HG03571 (cell line): ENCODE results near the gene CFAP69.

Source experiments
- ATAC-seq: cut with Tn5 transposase; IDR thresholded peaks from one replicate; pipeline ENCODE4 v1.9.1; 2021; ENCODE audit not compliant: unreplicated experiment

Gene CFAP69

GRCh38 chr7:90269163-90269562, 24.2 kb downstream of the CFAP69 start:
- ATAC-seq = no peak

- no peak for ATAC-seq
These were observed 25.6 kb downstream of the CFAP69 start for GRCh38 chr7:90270431-90271178.

- ATAC-seq = no peak
These were observed 26.8 kb downstream of the CFAP69 start for GRCh38 chr7:90271753-90272152.

GRCh38 chr7:90272242-90272641, 27.3 kb downstream of the CFAP69 start:
- ATAC-seq = no peak

DNA sequence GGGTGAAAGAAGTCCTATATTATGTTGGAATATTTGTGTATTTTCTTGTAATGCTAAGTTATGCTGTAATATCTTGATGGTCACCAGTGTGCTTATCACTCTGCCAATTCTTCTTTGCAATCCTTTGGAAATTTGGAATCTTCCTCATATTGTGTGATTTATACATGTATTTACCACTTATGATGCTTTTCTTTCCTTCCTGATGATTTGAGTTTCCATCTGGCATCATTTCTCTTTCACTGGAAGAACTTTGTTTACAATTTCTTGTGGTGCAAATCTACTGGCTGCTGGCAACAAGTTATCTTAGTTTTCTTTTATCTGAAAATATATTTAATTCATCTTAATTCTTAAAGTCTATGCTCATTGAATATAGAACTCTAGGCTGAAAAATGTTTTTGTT, 29.2 kb downstream of the CFAP69 start:
- ATAC-seq = no peak

DNA sequence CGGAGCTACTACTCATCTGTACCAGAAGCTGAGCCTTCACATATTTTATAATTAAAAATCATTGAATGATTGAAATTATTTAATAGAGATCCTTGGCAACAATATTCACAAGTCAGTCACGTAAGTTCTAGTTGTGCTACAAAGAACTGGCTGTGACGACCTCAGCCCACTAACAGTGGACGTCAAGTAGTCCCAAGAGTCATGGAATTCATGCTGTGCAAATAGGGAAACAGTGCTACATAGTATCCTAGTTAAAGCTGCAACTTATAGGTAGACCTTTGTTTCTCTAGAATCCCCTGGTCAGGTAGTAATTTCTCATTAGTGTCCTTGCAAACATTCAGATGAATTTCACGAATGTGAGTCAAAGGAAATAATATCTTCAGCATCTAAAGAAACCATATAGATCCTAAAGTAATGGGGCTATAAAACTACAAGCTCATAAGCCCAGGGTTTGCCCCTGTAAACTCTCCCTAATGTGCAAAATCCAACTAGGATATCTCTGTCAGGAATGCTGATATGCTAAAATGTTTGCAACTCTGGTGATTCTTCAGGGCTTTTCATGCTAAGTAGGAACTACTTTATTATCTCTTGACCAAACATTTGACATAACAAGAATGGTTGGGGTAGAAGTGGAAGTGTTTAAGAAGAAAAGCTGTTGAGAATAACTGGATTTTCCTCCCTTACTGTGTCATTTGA, 31.2 kb downstream of the CFAP69 start:
- no peak for ATAC-seq

GRCh38 chr7:90288154-90288553, 43.2 kb downstream of the CFAP69 start:
- no peak for ATAC-seq

GRCh38 chr7:90290244-90291113, 45.5 kb downstream of the CFAP69 start:
- ATAC-seq = no peak

DNA sequence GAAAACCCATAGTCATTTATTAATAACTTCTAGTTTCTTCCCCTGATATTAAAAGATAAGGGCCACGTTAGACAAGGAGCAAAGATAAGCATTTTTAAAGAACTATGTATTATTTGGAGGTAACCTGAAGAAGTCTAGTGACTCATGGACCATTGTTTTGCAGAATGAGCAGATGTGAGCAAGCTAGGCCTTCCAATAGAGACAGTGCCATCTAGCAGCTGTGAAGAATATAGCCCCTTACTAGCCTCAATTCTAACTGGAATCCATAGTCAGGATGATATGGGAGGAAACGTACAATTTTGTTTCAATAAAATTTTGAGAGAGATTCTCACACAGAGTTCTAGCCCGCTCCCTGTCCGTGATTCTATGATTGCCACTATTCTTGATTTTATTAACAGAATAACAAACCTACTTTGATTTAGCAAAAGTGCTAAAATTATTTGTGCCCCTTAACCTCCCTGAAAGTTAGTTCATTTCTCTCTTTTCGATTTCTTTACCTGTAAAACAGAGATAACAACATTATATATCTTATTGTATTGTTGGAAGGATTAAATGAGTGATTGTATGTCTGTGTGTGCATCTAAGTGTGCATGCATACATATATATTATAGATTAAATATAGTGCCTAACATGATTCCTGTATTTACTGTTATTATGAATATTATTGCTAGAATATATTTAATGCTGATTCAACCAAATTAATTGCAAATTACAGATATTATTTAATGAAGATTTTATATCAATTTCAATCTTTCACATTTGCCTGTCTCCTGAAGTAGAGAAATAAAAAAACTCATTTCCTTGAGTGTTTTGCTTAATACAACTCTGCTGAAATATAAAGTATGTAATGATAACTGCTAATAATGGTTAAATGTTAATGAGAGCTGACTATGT, 53.4 kb downstream of the CFAP69 start:
- peak; percentile 74 for ATAC-seq

GRCh38 chr7:90303241-90303640, 58.3 kb downstream of the CFAP69 start:
- ATAC-seq = no peak

- no peak for ATAC-seq
These were observed 64.9 kb downstream of the CFAP69 start for GRCh38 chr7:90309872-90310271.

DNA sequence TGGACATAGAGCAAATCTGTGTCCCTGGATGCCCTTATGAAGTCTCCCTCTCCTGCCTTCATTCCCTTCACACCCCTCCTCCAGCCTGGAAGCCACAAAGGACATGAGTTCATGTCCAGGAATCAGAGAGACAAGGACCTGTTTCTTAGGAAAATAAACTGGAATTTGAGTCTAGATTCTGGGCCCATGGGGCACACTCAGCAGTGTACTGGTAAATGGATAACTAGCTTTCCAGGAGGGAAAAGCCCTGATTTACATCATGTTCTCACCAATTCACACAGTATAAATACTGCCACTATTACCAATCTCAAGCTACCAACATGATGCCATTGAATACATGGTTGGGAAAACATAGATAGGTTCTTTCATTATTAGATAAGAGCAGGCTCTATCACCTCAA, 66.2 kb downstream of the CFAP69 start:
- no peak for ATAC-seq

DNA sequence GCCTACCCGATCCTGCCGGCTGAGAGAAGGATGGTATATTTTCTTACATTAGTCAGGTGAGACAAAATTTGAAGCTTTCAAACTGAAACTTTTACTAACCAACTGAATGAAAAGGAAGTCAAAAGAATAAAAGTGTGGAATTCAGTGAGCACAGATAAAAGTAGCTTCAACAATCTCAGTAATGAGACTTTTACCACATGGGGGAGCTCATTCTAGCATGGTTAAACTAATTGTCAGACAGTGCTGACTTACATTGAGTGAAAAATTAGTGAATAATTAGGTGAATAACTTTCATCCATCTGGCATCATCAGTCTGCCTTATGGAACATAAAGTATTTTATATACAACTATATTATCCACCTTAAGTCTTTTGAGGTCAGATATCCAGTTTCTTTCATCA, 67.8 kb downstream of the CFAP69 start:
- ATAC-seq = no peak

DNA sequence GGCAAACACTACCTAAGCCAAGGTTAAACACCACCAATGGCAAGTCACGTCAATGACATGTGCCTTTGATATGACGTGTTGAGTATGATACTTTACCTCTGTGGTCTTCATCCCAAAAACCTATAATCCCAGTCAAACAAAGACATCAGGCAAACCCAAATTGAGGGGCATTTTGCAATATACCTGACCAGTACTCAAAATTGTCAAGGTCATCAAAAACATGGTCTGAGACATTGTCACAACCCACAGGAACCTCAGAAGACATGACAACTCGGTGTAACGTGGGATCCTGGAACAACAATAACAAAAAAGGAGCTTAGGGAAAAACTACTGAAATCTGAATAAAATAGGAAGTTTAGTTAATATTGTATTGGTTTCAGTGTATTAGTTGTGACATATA, 68.9 kb downstream of the CFAP69 start:
- ATAC-seq = no peak

- no peak for ATAC-seq
These were observed 75.0 kb downstream of the CFAP69 start for GRCh38 chr7:90320014-90320413.

DNA sequence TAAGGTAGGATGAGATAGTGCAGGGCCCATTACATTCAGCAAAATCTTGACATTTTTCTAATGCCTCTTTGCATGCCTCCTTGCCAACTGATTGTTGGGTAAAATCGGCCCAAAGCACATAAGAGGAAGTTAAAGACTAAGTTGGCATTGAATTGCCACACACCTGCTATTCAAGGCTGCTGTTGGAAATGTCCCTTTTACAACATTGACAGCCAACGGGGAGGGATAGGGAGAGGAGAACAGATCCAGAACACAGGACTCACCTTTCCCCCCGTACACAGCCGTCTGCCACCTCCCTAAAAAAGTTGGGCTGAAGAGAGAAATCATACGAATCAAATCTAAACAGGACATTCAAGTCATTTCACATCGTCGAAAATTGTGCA, 75.4 kb downstream of the CFAP69 start:
- ATAC-seq = no peak

- ATAC-seq = no peak
These were observed 76.0 kb downstream of the CFAP69 start, which contains the start of gene FAM237B for GRCh38 chr7:90320801-90321494. Gene FAM237B (minus strand): TSS chr7:90321304. CDS start chr7:90319748, 1,556 bp downstream.

- ATAC-seq = no peak
These were observed 77.9 kb downstream of the CFAP69 start for GRCh38 chr7:90322837-90323236.

DNA sequence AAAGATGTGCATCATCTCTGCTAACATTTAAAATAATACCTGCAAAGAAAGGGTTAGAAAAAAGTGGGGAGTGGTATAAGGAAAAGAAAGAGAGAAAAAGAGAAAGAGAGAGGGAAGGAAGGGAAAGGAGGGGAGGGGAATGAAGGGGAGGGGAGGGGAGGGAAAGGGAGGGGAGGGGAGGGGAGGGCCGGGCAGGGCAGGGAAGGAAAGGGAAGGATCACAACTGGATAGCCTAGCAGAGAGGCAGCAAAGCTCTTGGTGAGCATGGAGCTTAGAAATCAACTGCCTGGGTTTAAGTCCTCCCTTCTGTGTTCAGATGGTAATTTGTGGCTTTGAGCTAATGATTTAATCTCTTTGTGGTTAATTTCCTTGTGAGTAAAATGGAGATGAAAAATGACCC, 81.5 kb downstream of the CFAP69 start:
- no peak for ATAC-seq
